GM12878 (cell line): ENCODE results near the gene SEC11A. TPM values are rescaled to one million over a fixed set of nuclear protein-coding genes. Genes with fewer than 3 reads are reported as not detected.

Experiments used
- ATAC-seq: fragments of 200-7000 bp; cut with Tn5 transposase; 3 replicates; pipeline ENCODE4 v1.9.1; 2020; ENCODE audit warnings: mild to moderate bottlenecking, moderate library complexity
- BruUV-seq: library from RNA; stranded (reverse); fragments of 400-500 nt; replicated peaks from 2 replicates; lab custom pipeline; 2021; lab: Mats Ljungman, UMichigan
- CTCF ChIA-PET: fragments of 300-600 bp; sonication (Branson Sonifier 250); formaldehyde crosslinking; extraction: SDS; loops from one replicate; lab custom pipeline; 2021; ENCODE audit warnings: inconsistent platforms; lab: Yijun Ruan, JAX
- POLR2A ChIA-PET: fragments of 350-600 bp; formaldehyde crosslinking; extraction: SDS; loops from one replicate; lab custom pipeline; 2021; ENCODE audit warnings: inconsistent platforms; lab: Charles Lee
- RAD21 ChIA-PET: fragments of 300-600 bp; sonication (Branson Sonifier 250); formaldehyde crosslinking; loops from one replicate; lab custom pipeline; 2023; ENCODE audit warnings: antibody characterized with exemption; ENCODE audit not compliant: unreplicated experiment; lab: Charles Lee
- SMC1A ChIA-PET: fragments of 300-600 bp; sonication (Branson Sonifier 250); formaldehyde crosslinking; loops from one replicate; lab custom pipeline; 2023; ENCODE audit not compliant: unreplicated experiment, uncharacterized antibody; lab: Charles Lee
- DNase-seq: peaks from one replicate; pipeline ENCODE4 v3.0.0-alpha.2; 2011; ENCODE audit warnings: low read depth, low spot score
- FAIRE-seq: peaks from 3 replicates; lab custom pipeline; 2011; peaks lifted over from hg19 to GRCh38; lab: Jason Lieb, UNC
- H2AFZ ChIP-seq: 2 replicates; pipeline ENCODE4 v1.6.0; 2011; ENCODE audit warnings: low read depth, low read length, control low read depth; ENCODE audit not compliant: control insufficient read depth
- H3K27ac ChIP-seq: 2 replicates; pipeline ENCODE4 v1.5.1; 2011; ENCODE audit warnings: control low read depth; ENCODE audit not compliant: control insufficient read depth, insufficient read depth
- H3K27me3 ChIP-seq, 2 experiments: replicated peaks in 1 of 2; 2 replicates each; pipeline versions ENCODE4 v1.6.0 to v1.6.1; 2011; ENCODE audit warnings: low read length in 1 of 2; ENCODE audit not compliant: control insufficient read depth in 2 of 2, insufficient read depth in 2 of 2
- H3K36me3 ChIP-seq, 2 experiments: 2 replicates each; pipeline ENCODE4 v1.5.1; 2011; ENCODE audit warnings: low read length in 1 of 2; ENCODE audit not compliant: control insufficient read depth in 2 of 2, insufficient read depth in 2 of 2
- H3K4me1 ChIP-seq: 2 replicates; pipeline ENCODE4 v1.6.1; 2011; ENCODE audit warnings: mild to moderate bottlenecking, low read length, moderate library complexity, mixed read lengths; ENCODE audit not compliant: control insufficient read depth, insufficient read depth
- H3K4me2 ChIP-seq: 2 replicates; pipeline ENCODE4 v1.6.0; 2011; ENCODE audit warnings: control low read depth; ENCODE audit not compliant: control insufficient read depth, insufficient read depth
- H3K4me3 ChIP-seq: fragments of 200-600 bp; sonication (generic); 2 replicates; pipeline ENCODE4 v1.5.1; 2016
- H3K79me2 ChIP-seq: 2 replicates; pipeline ENCODE4 v1.6.0; 2011; ENCODE audit warnings: low read length; ENCODE audit not compliant: control insufficient read depth, insufficient read depth
- H3K9ac ChIP-seq: 2 replicates; pipeline ENCODE4 v1.8.0; 2011; ENCODE audit warnings: low read length, control low read depth, mixed read lengths; ENCODE audit not compliant: control insufficient read depth, insufficient read depth
- H3K9me3 ChIP-seq: replicated peaks from 3 replicates; pipeline ENCODE4 v1.5.1; 2011; ENCODE audit warnings: mild to moderate bottlenecking, low read length; ENCODE audit not compliant: control insufficient read depth, insufficient read depth
- H4K20me1 ChIP-seq: 2 replicates; pipeline ENCODE4 v1.6.0; 2011; ENCODE audit not compliant: control insufficient read depth, insufficient read depth
- ASH2L ChIP-seq: fragments of 300-600, 200-600 bp; sonication (generic); IDR thresholded peaks from 2 replicates; pipeline ENCODE4 v1.6.1; 2017; ENCODE audit warnings: low read depth, mild to moderate bottlenecking, borderline replicate concordance
- CUX1 ChIP-seq: IDR thresholded peaks from 2 replicates; pipeline ENCODE4 v1.6.1; 2012; ENCODE audit warnings: improper control_type of control experiment, low read depth, low read length; ENCODE audit not compliant: insufficient replicate concordance
- EP300 ChIP-seq, 2 experiments: fragments of 150-350 bp in 1 of 2; IDR thresholded peaks; 2 replicates each; pipeline ENCODE4 v1.6.1; 2011 to 2012; ENCODE audit warnings: low read depth in 2 of 2, low read length in 2 of 2, borderline replicate concordance in 1 of 2, improper control_type of control experiment in 1 of 2, inconsistent platforms in 1 of 2; ENCODE audit not compliant: control insufficient read depth in 1 of 2
- JUNB ChIP-seq: IDR thresholded peaks from 2 replicates; pipeline ENCODE4 v1.6.1; 2016; ENCODE audit warnings: antibody characterized with exemption, mild to moderate bottlenecking
- KLF5 ChIP-seq: fragments of 450-650 bp; IDR thresholded peaks from 2 replicates; pipeline ENCODE4 v1.6.1; 2014; ENCODE audit warnings: mild to moderate bottlenecking; ENCODE audit not compliant: partially characterized antibody
- LARP7 ChIP-seq: fragments of 450-650 bp; IDR thresholded peaks from 2 replicates; pipeline ENCODE4 v1.6.1; 2017; ENCODE audit warnings: mild to moderate bottlenecking
- MXI1 ChIP-seq: fragments of 150-350 bp; IDR thresholded peaks from 2 replicates; pipeline ENCODE4 v1.6.1; 2011; ENCODE audit warnings: low read depth, mild to moderate bottlenecking, inconsistent platforms, low read length, improper control_type of control experiment
- NFIC ChIP-seq: IDR thresholded peaks from 2 replicates; pipeline ENCODE4 v1.6.1; 2012; ENCODE audit warnings: low read depth, mild to moderate bottlenecking, inconsistent platforms, low read length, moderate library complexity
- SRF ChIP-seq, 2 experiments: IDR thresholded peaks; 2 replicates each; pipeline ENCODE4 v1.6.1; 2011; ENCODE audit warnings: low read depth in 2 of 2, low read length in 2 of 2, mild to moderate bottlenecking in 1 of 2, moderate library complexity in 1 of 2
- STAT1 ChIP-seq: fragments of 450-650 bp; conservative IDR thresholded peaks from 2 replicates; pipeline ENCODE4 v1.6.1; 2014; ENCODE audit warnings: antibody characterized with exemption, mild to moderate bottlenecking
- TCF3 ChIP-seq: IDR thresholded peaks from 2 replicates; pipeline ENCODE4 v1.6.1; 2012; ENCODE audit warnings: low read depth, mild to moderate bottlenecking, low read length, borderline replicate concordance; ENCODE audit not compliant: insufficient read depth
- ZNF24 ChIP-seq: fragments of 450-650 bp; IDR thresholded peaks from 2 replicates; pipeline ENCODE4 v1.6.1; 2017; ENCODE audit warnings: antibody characterized with exemption, mild to moderate bottlenecking
- ZNF622 ChIP-seq: fragments of 450-650 bp; IDR thresholded peaks from 2 replicates; pipeline ENCODE4 v1.6.1; 2017; ENCODE audit warnings: mild to moderate bottlenecking, inconsistent platforms
- WGBS: methylation state at CpG from one replicate; pipeline ENCODE4 v1.1.6; 2016; ENCODE audit warnings: low lambda C conversion rate; ENCODE audit not compliant: insufficient replicate concordance, insufficient coverage; ENCODE audit errors: missing lambda C conversion rate; 5-methylcytosine and 5-hydroxymethylcytosine counted together
- in situ Hi-C: fragments of 300-500 bp; cut with MboI; formaldehyde crosslinking; loops from 9 replicates; pipeline ENCODE4 v1.14.3; 2018; ENCODE audit warnings: mixed read lengths
- intact Hi-C: fragments of 100-400 bp; cut with micrococcal nuclease; formaldehyde crosslinking; loops from one replicate; pipeline ENCODE4 v1.14.2; 2022; ENCODE audit not compliant: unreplicated experiment
- polyA plus RNA-seq, 11 experiments: library from polyadenylated mRNA; depleted of rRNA in 4 of 11; unstranded in 6 of 11; stranded (reverse) in 5 of 11; fragments of >200 nt; fragmentation: Nextera tagmentation in 4 of 11; fragmentation: Illumina TruSeq in 1 of 11; extraction: Ambion mirVana in 4 of 11; extraction: Trizol in 1 of 11; gene quantifications; 1 replicate in 1 of 11; 2 replicates in 10 of 11; pipeline versions ENCODE4 v1.2.1 to v1.2.3, GENCODE V29; 2011 to 2016; ENCODE audit warnings: inconsistent platforms in 2 of 11, missing spikeins in 2 of 11, low read depth in 1 of 11
- total RNA-seq, 4 experiments: library from RNA; depleted of rRNA in 3 of 4; stranded (reverse); fragments of >200 nt in 3 of 4; fragmentation: Illumina TruSeq in 1 of 4; extraction: Trizol in 1 of 4; gene quantifications; 2 replicates each; pipeline versions ENCODE4 v1.2.1 to v1.2.3, GENCODE V29; 2013 to 2021
- TF ChIP-seq, protein P1 (sequence below): fragments of 450-650 bp; IDR thresholded peaks from 2 replicates; pipeline ENCODE4 v1.6.1; 2018; ENCODE audit warnings: mild to moderate bottlenecking, low read depth, moderate library complexity; ENCODE audit not compliant: partially characterized antibody
- TF ChIP-seq, protein P2 (sequence below): fragments of 450-650 bp; conservative IDR thresholded peaks from 2 replicates; pipeline ENCODE4 v1.6.1; 2017; ENCODE audit warnings: mild to moderate bottlenecking, moderate library complexity

The SEC11A gene
- total and polyA plus RNA-seq, 10 of the 15 experiments (the other 5 are each of a cell fraction or from before 2014, with no cell fraction given), result 99.2 to 159 (median 143) TPM

DNA sequence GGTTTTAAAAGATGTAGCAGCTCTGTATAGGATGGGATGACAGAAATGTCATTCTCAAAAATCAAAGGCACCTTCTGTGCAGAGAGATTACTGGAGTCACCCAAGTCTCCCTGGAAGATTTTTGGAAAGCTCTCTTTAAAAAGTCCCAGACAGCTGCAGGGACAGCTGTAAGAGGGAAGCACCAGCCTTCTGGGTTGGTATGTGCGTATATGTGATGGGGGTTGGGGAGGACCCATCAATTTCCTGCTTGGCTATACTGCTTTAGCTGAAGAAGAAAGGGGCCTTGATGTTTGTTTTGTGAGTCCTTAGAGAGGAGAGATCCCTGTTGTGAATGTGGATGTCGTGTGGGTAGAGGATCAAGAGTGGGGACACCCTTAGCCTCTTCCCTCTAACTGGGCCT, 5.4 kb upstream of the SEC11A start:
- H3K4me1 ChIP-seq, result peaks cover 12% of the 10 kb centered on the region
- FAIRE-seq (no peak), ATAC-seq (no peak), DNase-seq (no peak)
- BruUV-seq, result no TSS peak
- 92% methylated on average over 2 of the region's 2 CpGs for WGBS
- H2AFZ ChIP-seq, result no peak overlapping the region
- ChIA-PET RAD21 (interaction anchor here (0.6 kb wide), 1 partner anchor 14 kb away, joined by 3 read pairs; no protein-coding TSS in a partner anchor), POLR2A (interaction anchor here (2.4 kb wide), 1 partner anchor 14 kb away, joined by 15 read pairs; no protein-coding TSS in a partner anchor), SMC1A (interaction anchor here (1.0 to 2.7 kb wide), 2 partner anchors 13 to 68 kb away, joined by 3 to 13 read pairs; partner anchors contain the start of gene WDR73), CTCF (no interaction called here)
- no peaks in the 10 kb centered on the region for H3K27me3 ChIP-seq
- no peak overlapping the region for H3K4me3 ChIP-seq
- no peaks in the 10 kb centered on the region for H3K9me3 ChIP-seq
- no peak overlapping the region for H3K9ac ChIP-seq
- in situ Hi-C loops (no loop called here), intact Hi-C loops (no loop called here)
- H3K36me3 ChIP-seq, result no peaks in the 10 kb centered on the region
- peaks cover 3% of the 10 kb centered on the region; the same call in 1 of the 2 replicates for H3K79me2 ChIP-seq
- H3K4me2 ChIP-seq, result no peak overlapping the region
- H4K20me1 ChIP-seq, result no peaks in the 10 kb centered on the region
- no peak overlapping the region for H3K27ac ChIP-seq
- TF ChIP-seq JUNB, result no peak
- no peak for TF ChIP-seq NFIC
- TF ChIP-seq, protein P1, sequence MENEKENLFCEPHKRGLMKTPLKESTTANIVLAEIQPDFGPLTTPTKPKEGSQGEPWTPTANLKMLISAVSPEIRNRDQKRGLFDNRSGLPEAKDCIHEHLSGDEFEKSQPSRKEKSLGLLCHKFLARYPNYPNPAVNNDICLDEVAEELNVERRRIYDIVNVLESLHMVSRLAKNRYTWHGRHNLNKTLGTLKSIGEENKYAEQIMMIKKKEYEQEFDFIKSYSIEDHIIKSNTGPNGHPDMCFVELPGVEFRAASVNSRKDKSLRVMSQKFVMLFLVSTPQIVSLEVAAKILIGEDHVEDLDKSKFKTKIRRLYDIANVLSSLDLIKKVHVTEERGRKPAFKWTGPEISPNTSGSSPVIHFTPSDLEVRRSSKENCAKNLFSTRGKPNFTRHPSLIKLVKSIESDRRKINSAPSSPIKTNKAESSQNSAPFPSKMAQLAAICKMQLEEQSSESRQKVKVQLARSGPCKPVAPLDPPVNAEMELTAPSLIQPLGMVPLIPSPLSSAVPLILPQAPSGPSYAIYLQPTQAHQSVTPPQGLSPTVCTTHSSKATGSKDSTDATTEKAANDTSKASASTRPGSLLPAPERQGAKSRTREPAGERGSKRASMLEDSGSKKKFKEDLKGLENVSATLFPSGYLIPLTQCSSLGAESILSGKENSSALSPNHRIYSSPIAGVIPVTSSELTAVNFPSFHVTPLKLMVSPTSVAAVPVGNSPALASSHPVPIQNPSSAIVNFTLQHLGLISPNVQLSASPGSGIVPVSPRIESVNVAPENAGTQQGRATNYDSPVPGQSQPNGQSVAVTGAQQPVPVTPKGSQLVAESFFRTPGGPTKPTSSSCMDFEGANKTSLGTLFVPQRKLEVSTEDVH, result no peak
- TF ChIP-seq, protein P2, sequence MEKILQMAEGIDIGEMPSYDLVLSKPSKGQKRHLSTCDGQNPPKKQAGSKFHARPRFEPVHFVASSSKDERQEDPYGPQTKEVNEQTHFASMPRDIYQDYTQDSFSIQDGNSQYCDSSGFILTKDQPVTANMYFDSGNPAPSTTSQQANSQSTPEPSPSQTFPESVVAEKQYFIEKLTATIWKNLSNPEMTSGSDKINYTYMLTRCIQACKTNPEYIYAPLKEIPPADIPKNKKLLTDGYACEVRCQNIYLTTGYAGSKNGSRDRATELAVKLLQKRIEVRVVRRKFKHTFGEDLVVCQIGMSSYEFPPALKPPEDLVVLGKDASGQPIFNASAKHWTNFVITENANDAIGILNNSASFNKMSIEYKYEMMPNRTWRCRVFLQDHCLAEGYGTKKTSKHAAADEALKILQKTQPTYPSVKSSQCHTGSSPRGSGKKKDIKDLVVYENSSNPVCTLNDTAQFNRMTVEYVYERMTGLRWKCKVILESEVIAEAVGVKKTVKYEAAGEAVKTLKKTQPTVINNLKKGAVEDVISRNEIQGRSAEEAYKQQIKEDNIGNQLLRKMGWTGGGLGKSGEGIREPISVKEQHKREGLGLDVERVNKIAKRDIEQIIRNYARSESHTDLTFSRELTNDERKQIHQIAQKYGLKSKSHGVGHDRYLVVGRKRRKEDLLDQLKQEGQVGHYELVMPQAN, result no peak
- no peak for TF ChIP-seq ZNF622
- TF ChIP-seq LARP7, result no peak
- TF ChIP-seq STAT1, result no peak
- no peak for TF ChIP-seq TCF3
- no peak for TF ChIP-seq CUX1
- TF ChIP-seq ASH2L, result no peak
- TF ChIP-seq SRF (IDR thresholded peaks at IDR 0.05; ENCODE audit: low read depth in 2 of 2, low read length in 2 of 2), result no peak
- no peak for TF ChIP-seq MXI1
- TF ChIP-seq ZNF24, result no peak
- no peak for TF ChIP-seq KLF5
- TF ChIP-seq EP300 (IDR thresholded peaks at IDR 0.05; ENCODE audit: borderline replicate concordance in 1 of 2, control insufficient read depth in 1 of 2, low read depth in 2 of 2, low read length in 2 of 2), result no peak
